ENCODE results near the gene AKAP13.

The AKAP13 gene

GRCh38 chr15:85706779-85707518 is 326.5 kb downstream of the AKAP13 start:
- peak; percentile 83 for DNase-seq (ENCODE audit: low spot score)

- peak; percentile 66 for DNase-seq (ENCODE audit: low spot score)
Observed at GRCh38 chr15:85707519-85708338, 327.3 kb downstream of the AKAP13 start.

GRCh38 chr15:85708402-85708941 is 328.1 kb downstream of the AKAP13 start:
- DNase-seq (ENCODE audit: low spot score), result no peak

- no peak for DNase-seq (ENCODE audit: low spot score)
Observed at GRCh38 chr15:85709250-85709649, 328.8 kb downstream of the AKAP13 start.

DNA sequence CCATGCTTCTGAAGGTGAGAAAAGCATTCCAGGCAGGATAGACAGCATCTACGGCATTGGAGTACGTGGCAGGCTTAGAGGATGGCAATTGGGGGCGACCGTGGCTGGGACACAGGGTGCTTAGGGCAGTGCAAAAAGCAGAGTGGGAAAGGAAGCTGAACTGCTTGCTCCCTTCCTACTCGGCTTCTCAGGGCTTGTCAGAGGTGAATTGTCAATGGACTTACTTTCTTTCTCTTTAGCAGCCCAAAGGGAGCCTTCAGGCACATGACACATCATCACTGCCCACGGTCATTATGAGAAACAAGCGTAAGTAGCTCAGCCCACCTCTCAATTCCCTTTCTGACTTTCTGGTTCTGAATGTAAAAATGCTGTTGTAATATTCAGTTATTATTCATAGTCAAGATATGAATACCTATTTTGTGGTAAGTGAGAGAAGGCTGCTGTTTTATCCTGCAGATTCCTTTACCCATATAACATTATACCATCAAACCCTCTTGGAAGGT is 330.0 kb downstream of the AKAP13 start:
- no peak for DNase-seq (ENCODE audit: low spot score)

DNA sequence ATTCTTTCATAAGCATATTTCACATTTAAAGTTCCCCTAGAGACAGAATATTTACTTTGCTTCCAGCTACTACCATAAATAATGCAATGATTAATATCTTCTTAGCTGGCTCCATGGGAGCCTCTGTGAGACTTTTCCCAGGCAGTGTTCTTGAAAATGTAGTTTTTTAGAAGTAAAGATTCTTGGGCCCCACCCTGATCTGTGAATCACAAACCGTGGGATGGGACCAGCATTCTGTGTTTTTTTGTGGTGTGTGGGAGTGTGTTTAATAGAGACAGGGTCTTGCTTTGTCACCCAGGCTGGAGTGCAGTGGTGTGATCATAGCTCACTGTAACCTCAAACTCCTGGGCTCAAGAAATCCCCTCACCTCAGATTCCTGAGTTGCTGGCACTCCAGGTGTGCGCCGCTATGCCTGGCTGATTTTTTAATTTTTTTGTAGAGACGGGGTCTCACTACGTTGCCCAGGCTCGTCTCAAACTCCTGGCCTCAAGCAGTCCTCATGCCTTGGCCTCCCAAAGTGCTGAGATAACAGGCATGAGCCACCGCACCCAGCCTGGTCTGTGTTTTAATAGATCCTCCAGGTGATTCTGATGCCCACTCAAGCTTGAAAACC is 331.3 kb downstream of the AKAP13 start:
- peak; percentile 63 for DNase-seq (ENCODE audit: low spot score)

- no peak for DNase-seq (ENCODE audit: low spot score)
Observed at GRCh38 chr15:85716261-85716660, 335.9 kb downstream of the AKAP13 start.

DNA sequence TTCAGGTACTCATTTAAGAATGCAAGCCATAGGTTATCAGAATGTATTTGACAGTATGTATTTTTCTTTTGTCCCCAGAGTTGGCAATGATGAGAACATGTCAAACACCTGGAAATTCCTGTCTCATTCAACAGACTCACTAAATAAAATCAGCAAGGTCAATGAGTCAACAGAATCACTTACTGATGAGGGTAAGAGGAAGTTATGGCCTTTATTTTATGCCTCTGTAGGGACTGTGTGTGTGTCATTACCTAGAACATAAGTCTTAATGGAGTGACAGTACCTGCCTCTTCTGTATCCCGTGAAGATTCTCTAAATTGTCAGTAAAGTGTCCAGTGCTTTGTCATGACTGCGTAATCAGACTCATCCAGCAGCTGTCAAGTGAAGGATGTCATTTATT is 336.8 kb downstream of the AKAP13 start:
- DNase-seq (ENCODE audit: low spot score), result no peak

DNA sequence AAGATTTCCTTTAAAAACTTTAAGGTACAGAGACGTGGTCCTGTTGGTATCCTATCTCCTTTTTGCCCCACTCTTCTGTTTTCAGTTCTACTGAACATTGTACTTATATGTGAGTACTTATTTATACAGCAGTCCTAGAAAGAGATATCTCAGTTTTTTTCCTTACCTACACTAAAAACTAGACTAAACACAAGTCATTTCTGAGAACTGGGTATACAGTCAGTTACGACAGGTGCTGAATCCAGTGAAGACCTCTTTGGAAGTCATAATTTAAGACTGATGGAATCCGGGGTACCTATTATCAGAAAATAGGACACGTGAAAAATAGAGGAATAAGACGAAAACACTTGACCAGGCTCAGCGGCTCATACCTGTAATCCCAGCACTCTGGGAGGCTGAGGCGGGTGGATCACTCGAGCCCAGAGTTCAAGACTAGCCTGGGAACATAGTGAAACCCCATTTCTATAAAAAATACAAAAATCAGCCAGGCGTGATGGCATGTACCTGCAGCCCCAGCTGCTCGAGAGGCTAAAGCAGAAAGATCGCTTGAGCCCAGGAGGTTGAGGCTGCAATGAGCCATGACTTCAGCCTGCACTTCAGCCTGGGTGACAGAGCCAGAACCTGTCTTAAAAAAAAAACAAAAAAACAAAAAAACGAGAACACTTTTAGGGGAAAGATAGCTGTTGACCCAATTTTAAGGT is 338.0 kb downstream of the AKAP13 start:
- no peak for DNase-seq (ENCODE audit: low spot score)

GRCh38 chr15:85718981-85719380 is 338.6 kb downstream of the AKAP13 start:
- DNase-seq (ENCODE audit: low spot score), result no peak

DNA sequence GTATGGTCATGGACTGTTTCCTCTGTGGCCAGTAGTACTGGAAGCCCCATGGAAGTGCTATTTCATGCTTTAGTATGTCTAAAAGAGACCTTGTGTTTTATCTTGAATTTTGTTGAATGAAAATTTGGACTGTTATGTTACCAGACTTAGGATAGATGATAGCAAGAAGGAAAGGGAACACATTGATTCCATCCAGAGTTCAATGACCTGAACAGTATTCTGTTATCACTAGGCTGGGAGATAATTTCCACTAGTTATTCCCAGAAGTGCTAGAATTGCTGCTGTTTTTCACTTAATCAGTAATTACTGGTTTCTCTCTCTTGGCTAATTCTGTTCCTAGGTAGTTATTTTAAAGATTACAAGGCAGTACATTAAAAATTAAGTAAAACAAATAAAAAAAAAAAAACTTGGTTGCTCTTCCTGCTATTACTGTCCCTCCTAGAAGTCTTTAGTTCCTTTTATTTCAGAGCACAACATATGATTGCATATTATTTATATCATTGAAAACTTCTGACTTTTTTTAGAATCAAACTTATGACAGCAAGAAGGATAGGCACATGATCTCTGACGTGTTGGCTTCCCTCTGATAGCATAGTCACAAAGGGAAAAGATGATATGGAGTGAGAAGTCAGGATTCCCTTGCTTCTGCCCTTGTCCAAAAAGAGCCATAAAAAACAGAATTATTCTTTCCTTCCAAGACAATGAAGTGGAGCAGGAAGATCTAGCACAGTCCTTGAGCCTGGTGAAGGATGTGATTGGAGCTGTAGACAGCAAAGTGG is 342.2 kb downstream of the AKAP13 start:
- DNase-seq (ENCODE audit: low spot score), result no peak

GRCh38 chr15:85723960-85724945 is 343.9 kb downstream of the AKAP13 start:
- DNase-seq (ENCODE audit: low spot score), result peak; percentile 55

DNA sequence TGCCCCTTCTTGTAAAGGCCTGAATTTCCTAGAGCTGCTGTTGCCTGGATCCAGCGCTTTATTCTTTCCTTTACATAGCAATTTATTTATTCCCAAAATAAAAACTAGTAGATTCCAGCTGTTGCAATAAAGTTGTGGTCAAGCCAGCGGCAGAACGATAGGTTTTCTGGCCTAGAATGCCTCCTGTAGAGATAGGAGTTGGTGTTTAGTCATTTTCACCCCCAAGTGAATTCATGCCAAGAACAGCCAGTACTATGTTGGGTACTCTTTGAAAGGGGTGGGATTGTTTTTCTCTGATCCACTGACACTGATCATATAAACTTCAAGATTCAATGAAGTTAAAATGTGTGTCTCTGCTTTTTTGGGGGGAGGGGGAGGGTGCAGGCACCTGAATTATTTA is 344.6 kb downstream of the AKAP13 start:
- no peak for DNase-seq (ENCODE audit: low spot score)

DNA sequence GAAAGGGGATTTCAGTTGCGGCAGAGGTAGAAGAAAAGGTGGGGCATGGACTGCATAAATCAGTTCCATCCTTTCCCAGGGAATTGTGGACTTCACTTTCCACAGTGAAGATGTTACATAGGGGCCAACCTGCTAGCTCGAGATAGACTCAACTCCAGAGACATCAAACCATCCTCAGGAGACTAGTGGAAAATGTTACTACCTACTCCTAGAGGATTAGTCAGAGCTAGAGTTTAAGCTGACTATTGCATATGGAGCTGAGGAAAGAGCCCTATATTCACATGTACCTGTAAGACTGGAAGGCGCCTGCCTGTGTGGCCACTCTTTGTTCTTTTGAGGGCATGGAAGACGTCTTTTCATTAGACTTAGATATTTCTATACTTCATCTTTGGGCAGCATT is 345.2 kb downstream of the AKAP13 start:
- no peak for DNase-seq (ENCODE audit: low spot score)

DNA sequence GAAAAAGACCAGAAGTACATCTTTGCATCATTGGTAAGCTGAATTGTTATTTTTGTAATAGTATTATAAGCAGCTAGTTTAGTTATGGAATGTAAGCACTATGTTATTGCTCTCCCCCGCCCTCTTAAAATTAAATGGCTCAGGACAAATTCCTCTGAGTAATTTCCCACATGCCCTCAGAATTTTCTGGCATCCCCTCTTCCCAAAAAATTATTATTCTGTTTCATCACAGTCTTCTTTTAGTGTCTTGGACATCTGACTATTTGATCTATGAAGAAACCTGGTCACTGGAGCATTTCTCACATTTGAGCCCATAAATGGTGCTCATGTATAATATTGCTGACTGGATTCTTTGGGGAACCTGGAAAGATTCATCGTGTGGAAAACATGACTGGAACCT is 346.1 kb downstream of the AKAP13 start:
- no peak for DNase-seq (ENCODE audit: low spot score)

DNA sequence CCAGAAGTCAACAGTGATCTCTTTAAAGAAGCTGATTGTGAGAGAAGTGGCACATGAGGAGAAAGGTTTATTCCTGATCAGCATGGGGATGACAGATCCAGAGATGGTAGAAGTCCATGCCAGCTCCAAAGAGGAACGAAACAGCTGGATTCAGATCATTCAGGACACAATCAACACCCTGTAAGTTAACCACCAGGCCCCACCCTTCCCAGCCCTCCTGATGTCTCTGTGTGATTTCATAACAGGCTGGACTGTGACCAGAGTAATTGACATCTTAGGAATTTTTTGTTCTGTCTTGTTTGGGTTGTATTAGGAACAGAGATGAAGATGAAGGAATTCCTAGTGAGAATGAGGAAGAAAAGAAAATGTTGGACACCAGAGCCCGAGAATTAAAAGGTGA is 346.7 kb downstream of the AKAP13 start:
- no peak for DNase-seq (ENCODE audit: low spot score)

- DNase-seq (ENCODE audit: low spot score), result peak; percentile 77
Observed at GRCh38 chr15:85730001-85730820, 349.8 kb downstream of the AKAP13 start.

DNA sequence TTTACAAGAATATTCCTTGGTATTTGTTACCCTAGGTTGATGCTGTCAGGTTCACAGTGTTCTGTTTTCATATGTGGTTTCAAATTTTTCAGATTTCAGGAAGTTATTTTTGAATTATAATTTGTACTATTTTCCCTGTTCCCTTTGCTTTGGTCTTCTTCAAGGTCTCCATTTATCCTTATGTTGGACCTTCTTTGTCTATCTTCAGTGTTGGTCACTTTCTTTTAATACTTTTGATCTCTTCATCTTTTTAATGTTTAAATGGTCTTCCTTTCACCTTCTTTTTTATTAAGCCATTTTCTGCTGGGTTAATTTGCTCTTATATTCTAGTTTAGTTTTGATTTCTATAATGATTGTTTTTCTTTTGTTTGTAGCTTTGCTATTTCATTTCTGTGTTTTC is 353.0 kb downstream of the AKAP13 start:
- DNase-seq (ENCODE audit: low spot score), result no peak

DNA sequence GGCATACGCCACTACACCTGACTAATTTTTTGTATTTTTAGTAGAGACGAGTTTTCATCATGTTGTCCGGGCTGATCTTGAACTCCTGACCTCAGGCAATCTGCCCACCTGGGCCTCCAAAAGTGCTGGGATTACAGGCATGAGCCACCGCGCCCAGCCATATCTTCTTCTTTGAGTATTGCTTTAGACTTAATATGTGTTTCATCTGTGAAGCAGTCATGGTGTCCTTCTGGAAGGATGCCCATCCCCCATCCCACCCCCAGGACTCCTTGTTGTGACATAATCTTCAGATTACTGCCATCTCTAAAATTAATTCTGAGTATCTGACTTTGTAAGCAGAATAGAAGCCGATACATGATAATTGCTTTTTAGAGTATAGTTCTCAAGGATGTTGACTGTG is 356.7 kb downstream of the AKAP13 start:
- no peak for DNase-seq (ENCODE audit: low spot score)

All from CD4-positive, alpha-beta T cell treated with Interleukin-2 at 100 ng/mL for 4 hours (primary cell).